A549 (cell line): ENCODE measurements around the gene LIN7B.

Experiments used
- TF ChIP-seq, protein P1 (sequence below): fragments of 250-450 bp; sonication (Bioruptor Pico); IDR thresholded peaks from 2 replicates; pipeline ENCODE4 v1.5.0; 2020; ENCODE audit warnings: low read depth, mild to moderate bottlenecking, moderate library complexity
- TF ChIP-seq, protein P2 (sequence below): fragments of >200 bp; sonication (Bioruptor Twin); formaldehyde crosslinking; IDR thresholded peaks from 3 replicates; pipeline ENCODE4 v1.5.1; 2016

GRCh38 chr19:49084206-49085019, 29.8 kb upstream of the LIN7B start:
- TF ChIP-seq, protein P1, sequence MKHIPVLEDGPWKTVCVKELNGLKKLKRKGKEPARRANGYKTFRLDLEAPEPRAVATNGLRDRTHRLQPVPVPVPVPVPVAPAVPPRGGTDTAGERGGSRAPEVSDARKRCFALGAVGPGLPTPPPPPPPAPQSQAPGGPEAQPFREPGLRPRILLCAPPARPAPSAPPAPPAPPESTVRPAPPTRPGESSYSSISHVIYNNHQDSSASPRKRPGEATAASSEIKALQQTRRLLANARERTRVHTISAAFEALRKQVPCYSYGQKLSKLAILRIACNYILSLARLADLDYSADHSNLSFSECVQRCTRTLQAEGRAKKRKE (CRISPR knock-in tag), result no peak
- TF ChIP-seq, protein P2, sequence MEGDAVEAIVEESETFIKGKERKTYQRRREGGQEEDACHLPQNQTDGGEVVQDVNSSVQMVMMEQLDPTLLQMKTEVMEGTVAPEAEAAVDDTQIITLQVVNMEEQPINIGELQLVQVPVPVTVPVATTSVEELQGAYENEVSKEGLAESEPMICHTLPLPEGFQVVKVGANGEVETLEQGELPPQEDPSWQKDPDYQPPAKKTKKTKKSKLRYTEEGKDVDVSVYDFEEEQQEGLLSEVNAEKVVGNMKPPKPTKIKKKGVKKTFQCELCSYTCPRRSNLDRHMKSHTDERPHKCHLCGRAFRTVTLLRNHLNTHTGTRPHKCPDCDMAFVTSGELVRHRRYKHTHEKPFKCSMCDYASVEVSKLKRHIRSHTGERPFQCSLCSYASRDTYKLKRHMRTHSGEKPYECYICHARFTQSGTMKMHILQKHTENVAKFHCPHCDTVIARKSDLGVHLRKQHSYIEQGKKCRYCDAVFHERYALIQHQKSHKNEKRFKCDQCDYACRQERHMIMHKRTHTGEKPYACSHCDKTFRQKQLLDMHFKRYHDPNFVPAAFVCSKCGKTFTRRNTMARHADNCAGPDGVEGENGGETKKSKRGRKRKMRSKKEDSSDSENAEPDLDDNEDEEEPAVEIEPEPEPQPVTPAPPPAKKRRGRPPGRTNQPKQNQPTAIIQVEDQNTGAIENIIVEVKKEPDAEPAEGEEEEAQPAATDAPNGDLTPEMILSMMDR, result no peak
